ENCODE data around the gene LSAMP.

The LSAMP gene

GRCh38 chr3:115921711-115922110 is 523.6 kb downstream of the LSAMP start:
- no peak overlapping the region for H3K9ac ChIP-seq (ENCODE audit: low read depth, low read length)

GRCh38 chr3:115918900-115919299 is 526.4 kb downstream of the LSAMP start:
- Histone ChIP-seq H3K9ac (ENCODE audit: low read depth, low read length) (no peak overlapping the region), H3K4me1 (ENCODE audit: control insufficient read depth, insufficient read depth, low read length) (no peaks in the 10 kb centered on the region), H3K36me3 (ENCODE audit: insufficient read depth, low read length) (no peaks in the 10 kb centered on the region), H3K9me3 (replicated peaks; ENCODE audit: low read length) (no peaks in the 10 kb centered on the region), H3K4me3 (ENCODE audit: low read length) (no peak overlapping the region), H3K4me2 (ENCODE audit: low read length) (no peak overlapping the region), H3K27me3 (ENCODE audit: control insufficient read depth, insufficient read depth, low read length) (no peaks in the 10 kb centered on the region)

More at GRCh38 chr3:115921711-115922110, 523.6 kb downstream of the LSAMP start:
- Histone ChIP-seq H3K4me2 (ENCODE audit: low read length) (no peak overlapping the region), H3K27me3 (ENCODE audit: control insufficient read depth, insufficient read depth, low read length) (peaks cover 4% of the 10 kb centered on the region), H3K36me3 (ENCODE audit: insufficient read depth, low read length) (no peaks in the 10 kb centered on the region), H3K9me3 (replicated peaks; ENCODE audit: low read length) (no peaks in the 10 kb centered on the region), H3K4me3 (ENCODE audit: low read length) (no peak overlapping the region), H3K4me1 (ENCODE audit: control insufficient read depth, insufficient read depth, low read length) (no peaks in the 10 kb centered on the region)

DNA sequence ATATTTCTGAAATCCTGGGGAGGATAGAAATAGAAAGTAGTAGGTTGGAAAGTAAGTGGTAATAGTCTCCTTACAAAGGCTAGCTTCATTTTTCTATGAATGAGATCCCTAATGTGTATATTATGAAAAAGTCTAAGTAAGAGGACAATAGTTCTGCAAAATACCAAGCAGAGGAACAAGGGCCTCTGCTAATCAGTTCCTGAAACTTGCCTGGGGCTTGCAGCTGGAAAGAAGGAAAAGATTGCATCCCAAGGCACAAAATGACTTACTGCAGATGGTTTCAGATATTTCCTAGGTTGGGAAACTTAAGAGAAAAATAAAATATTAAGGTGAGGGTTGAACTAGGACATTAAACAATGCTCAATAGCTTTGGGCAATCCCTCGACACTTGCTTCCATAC is 528.4 kb downstream of the LSAMP start:
- no peaks in the 10 kb centered on the region for H3K4me1 ChIP-seq (ENCODE audit: control insufficient read depth, insufficient read depth, low read length)
- H3K36me3 ChIP-seq (ENCODE audit: insufficient read depth, low read length), result no peaks in the 10 kb centered on the region
- no peak overlapping the region for H3K9ac ChIP-seq (ENCODE audit: low read depth, low read length)
- no peak overlapping the region for H3K4me2 ChIP-seq (ENCODE audit: low read length)
- no peaks in the 10 kb centered on the region for H3K27me3 ChIP-seq (ENCODE audit: control insufficient read depth, insufficient read depth, low read length)
- no peak overlapping the region for H3K4me3 ChIP-seq (ENCODE audit: low read length)
- no peaks in the 10 kb centered on the region for H3K9me3 ChIP-seq (replicated peaks; ENCODE audit: low read length)

- H3K4me2 ChIP-seq (ENCODE audit: low read length), result no peak overlapping the region
- H3K36me3 ChIP-seq (ENCODE audit: insufficient read depth, low read length), result no peaks in the 10 kb centered on the region
- no peaks in the 10 kb centered on the region for H3K4me1 ChIP-seq (ENCODE audit: control insufficient read depth, insufficient read depth, low read length)
- H3K9me3 ChIP-seq (replicated peaks; ENCODE audit: low read length), result no peaks in the 10 kb centered on the region
- no peak overlapping the region for H3K9ac ChIP-seq (ENCODE audit: low read depth, low read length)
- no peaks in the 10 kb centered on the region for H3K27me3 ChIP-seq (ENCODE audit: control insufficient read depth, insufficient read depth, low read length)
- H3K4me3 ChIP-seq (ENCODE audit: low read length), result no peak overlapping the region
These were observed 530.2 kb downstream of the LSAMP start for GRCh38 chr3:115915061-115915460.

- Histone ChIP-seq H3K4me1 (ENCODE audit: control insufficient read depth, insufficient read depth, low read length) (no peaks in the 10 kb centered on the region), H3K9ac (ENCODE audit: low read depth, low read length) (no peak overlapping the region), H3K4me3 (ENCODE audit: low read length) (no peak overlapping the region), H3K9me3 (replicated peaks; ENCODE audit: low read length) (no peaks in the 10 kb centered on the region), H3K27me3 (ENCODE audit: control insufficient read depth, insufficient read depth, low read length) (no peaks in the 10 kb centered on the region), H3K4me2 (ENCODE audit: low read length) (no peak overlapping the region), H3K36me3 (ENCODE audit: insufficient read depth, low read length) (no peaks in the 10 kb centered on the region)
These were observed 532.1 kb downstream of the LSAMP start for GRCh38 chr3:115913069-115913686.

DNA sequence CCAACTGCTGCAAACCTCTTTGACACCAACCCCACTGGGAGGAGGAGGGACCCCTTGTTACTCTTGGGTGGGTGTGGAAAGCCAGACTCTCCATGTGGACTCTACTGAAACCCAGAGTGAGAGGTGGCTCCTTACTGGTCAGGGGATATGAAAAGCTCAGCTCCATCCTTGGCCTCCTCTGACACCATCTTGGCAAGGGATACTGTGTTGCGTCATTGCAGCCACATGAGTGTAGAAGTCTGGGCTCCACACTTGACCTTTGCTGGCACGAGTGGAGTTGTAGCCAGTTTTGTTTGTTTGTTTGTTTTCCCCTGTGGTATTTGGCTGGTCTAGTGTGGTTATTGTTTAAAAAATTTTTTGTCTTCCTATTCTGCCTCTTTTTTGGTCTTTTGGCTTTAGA is 532.9 kb downstream of the LSAMP start:
- Histone ChIP-seq H3K4me2 (ENCODE audit: low read length) (no peak overlapping the region), H3K27me3 (ENCODE audit: control insufficient read depth, insufficient read depth, low read length) (no peaks in the 10 kb centered on the region), H3K9ac (ENCODE audit: low read depth, low read length) (no peak overlapping the region), H3K36me3 (ENCODE audit: insufficient read depth, low read length) (no peaks in the 10 kb centered on the region), H3K4me3 (ENCODE audit: low read length) (no peak overlapping the region), H3K4me1 (ENCODE audit: control insufficient read depth, insufficient read depth, low read length) (no peaks in the 10 kb centered on the region), H3K9me3 (replicated peaks; ENCODE audit: low read length) (no peaks in the 10 kb centered on the region)

DNA sequence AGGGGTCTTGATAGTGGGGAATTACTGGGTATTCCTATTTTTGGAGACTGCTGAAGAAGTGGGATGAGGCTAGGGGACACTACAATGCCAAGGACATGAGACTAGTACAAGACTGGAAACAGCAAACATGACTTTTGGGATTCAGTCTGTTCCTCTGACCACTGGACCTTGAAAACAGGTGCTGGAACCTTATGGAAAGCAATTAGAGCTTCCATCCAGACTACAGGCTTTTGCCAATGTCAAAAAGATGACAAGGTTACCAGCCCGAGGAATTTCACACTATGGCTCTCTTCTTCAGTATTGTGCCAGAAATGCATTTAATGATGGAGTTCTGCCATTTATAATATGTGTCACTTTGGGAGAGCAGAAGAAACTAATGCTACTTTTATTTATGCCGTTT is 539.4 kb downstream of the LSAMP start:
- Histone ChIP-seq H3K4me1 (ENCODE audit: control insufficient read depth, insufficient read depth, low read length) (no peaks in the 10 kb centered on the region), H3K4me2 (ENCODE audit: low read length) (no peak overlapping the region), H3K36me3 (ENCODE audit: insufficient read depth, low read length) (no peaks in the 10 kb centered on the region), H3K4me3 (ENCODE audit: low read length) (no peak overlapping the region), H3K27me3 (ENCODE audit: control insufficient read depth, insufficient read depth, low read length) (peaks cover 8% of the 10 kb centered on the region), H3K9ac (ENCODE audit: low read depth, low read length) (no peak overlapping the region), H3K9me3 (replicated peaks; ENCODE audit: low read length) (no peaks in the 10 kb centered on the region)

GRCh38 chr3:115903843-115904242 is 541.4 kb downstream of the LSAMP start:
- H3K9me3 ChIP-seq (replicated peaks; ENCODE audit: low read length), result no peaks in the 10 kb centered on the region
- H3K27me3 ChIP-seq (ENCODE audit: control insufficient read depth, insufficient read depth, low read length), result peaks cover 8% of the 10 kb centered on the region
- no peaks in the 10 kb centered on the region for H3K4me1 ChIP-seq (ENCODE audit: control insufficient read depth, insufficient read depth, low read length)
- H3K9ac ChIP-seq (ENCODE audit: low read depth, low read length), result no peak overlapping the region
- H3K36me3 ChIP-seq (ENCODE audit: insufficient read depth, low read length), result no peaks in the 10 kb centered on the region
- H3K4me3 ChIP-seq (ENCODE audit: low read length), result no peak overlapping the region
- no peak overlapping the region for H3K4me2 ChIP-seq (ENCODE audit: low read length)

GRCh38 chr3:115901008-115901407 is 544.3 kb downstream of the LSAMP start:
- no peak overlapping the region for H3K4me2 ChIP-seq (ENCODE audit: low read length)
- H3K4me1 ChIP-seq (ENCODE audit: control insufficient read depth, insufficient read depth, low read length), result no peaks in the 10 kb centered on the region
- no peaks in the 10 kb centered on the region for H3K9me3 ChIP-seq (replicated peaks; ENCODE audit: low read length)
- H3K9ac ChIP-seq (ENCODE audit: low read depth, low read length), result no peak overlapping the region
- peaks cover 11% of the 10 kb centered on the region for H3K27me3 ChIP-seq (ENCODE audit: control insufficient read depth, insufficient read depth, low read length)
- H3K36me3 ChIP-seq (ENCODE audit: insufficient read depth, low read length), result no peaks in the 10 kb centered on the region
- no peak overlapping the region for H3K4me3 ChIP-seq (ENCODE audit: low read length)

GRCh38 chr3:115899535-115899934 is 545.8 kb downstream of the LSAMP start:
- H3K9ac ChIP-seq (ENCODE audit: low read depth, low read length), result no peak overlapping the region
- no peak overlapping the region for H3K4me3 ChIP-seq (ENCODE audit: low read length)
- H3K4me2 ChIP-seq (ENCODE audit: low read length), result no peak overlapping the region
- H3K36me3 ChIP-seq (ENCODE audit: insufficient read depth, low read length), result no peaks in the 10 kb centered on the region
- no peaks in the 10 kb centered on the region for H3K9me3 ChIP-seq (replicated peaks; ENCODE audit: low read length)
- H3K4me1 ChIP-seq (ENCODE audit: control insufficient read depth, insufficient read depth, low read length), result no peaks in the 10 kb centered on the region
- peaks cover 14% of the 10 kb centered on the region for H3K27me3 ChIP-seq (ENCODE audit: control insufficient read depth, insufficient read depth, low read length)

DNA sequence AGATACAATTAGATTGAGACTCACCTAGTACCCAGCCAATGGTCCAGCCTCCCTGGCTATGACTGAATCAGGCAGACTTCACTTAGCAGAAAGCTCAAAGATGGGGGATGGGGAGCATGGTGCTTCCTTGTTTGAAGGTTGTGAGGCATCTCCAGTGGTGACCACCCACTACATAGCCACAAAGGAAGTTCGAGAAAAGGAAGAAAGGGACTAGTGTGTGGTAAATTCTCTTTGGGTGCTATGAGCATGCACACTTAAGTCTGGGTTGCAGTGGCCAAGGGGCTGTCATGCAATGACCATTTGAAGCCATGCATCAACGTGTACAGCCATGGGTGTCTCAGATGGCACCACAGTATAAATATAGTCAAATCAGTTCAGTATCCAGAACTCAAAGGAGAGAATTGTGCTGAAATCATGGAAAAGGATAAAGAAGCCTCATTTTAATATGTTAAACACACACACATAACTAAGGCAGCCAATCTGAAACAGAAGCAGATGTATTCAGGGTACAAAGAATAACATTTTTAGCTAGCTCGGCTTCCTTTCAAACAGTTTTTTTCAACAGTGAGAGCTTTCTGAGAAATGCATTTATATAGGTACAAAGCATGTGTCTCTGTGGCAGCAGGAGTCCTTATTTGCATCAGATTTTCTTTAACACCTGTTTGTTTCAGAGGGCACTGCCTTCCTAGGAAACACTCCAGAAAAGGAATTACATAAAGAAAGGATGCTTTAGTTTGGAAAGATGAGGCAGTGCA is 546.5 kb downstream of the LSAMP start:
- H3K9me3 ChIP-seq (replicated peaks; ENCODE audit: low read length), result no peaks in the 10 kb centered on the region
- H3K27me3 ChIP-seq (ENCODE audit: control insufficient read depth, insufficient read depth, low read length), result peaks cover 13% of the 10 kb centered on the region
- no peaks in the 10 kb centered on the region for H3K36me3 ChIP-seq (ENCODE audit: insufficient read depth, low read length)
- no peaks in the 10 kb centered on the region for H3K4me1 ChIP-seq (ENCODE audit: control insufficient read depth, insufficient read depth, low read length)
- no peak overlapping the region for H3K9ac ChIP-seq (ENCODE audit: low read depth, low read length)
- H3K4me2 ChIP-seq (ENCODE audit: low read length), result no peak overlapping the region
- H3K4me3 ChIP-seq (ENCODE audit: low read length), result no peak overlapping the region
